ENCODE results near the gene METAP2.
A peak's percentile ranks its signal among the peaks of the same experiment; 100 is the strongest.
"Not testable (repeated sequence)": the region's sequence is repeated elsewhere in the genome, so short reads cannot be mapped to it uniquely, and the experiment has no call there.

METAP2 gene

GRCh38 chr12:95446506-95446900, 27.4 kb upstream of the METAP2 start:
- H3K4me1 Mint-ChIP-seq, result peaks cover 10% of the 10 kb centered on the region
- H3K36me3 Mint-ChIP-seq (ENCODE audit: low read depth), result no peaks in the 10 kb centered on the region
- peaks cover 19% of the 10 kb centered on the region for H3K27me3 Mint-ChIP-seq (ENCODE audit: low read depth)
- no peak for TF ChIP-seq CTCF (IDR thresholded peaks at IDR 0.05; ENCODE audit: unreplicated experiment in 3 of 3)
- H3K4me3 Mint-ChIP-seq, result peak overlapping the region; percentile 63 to 75 (median 69)
- H3K27ac Mint-ChIP-seq, result peak overlapping the region in 2 of 3 experiments; percentile 36 to 50
- H3K9me3 Mint-ChIP-seq, result no peaks in the 10 kb centered on the region

DNA sequence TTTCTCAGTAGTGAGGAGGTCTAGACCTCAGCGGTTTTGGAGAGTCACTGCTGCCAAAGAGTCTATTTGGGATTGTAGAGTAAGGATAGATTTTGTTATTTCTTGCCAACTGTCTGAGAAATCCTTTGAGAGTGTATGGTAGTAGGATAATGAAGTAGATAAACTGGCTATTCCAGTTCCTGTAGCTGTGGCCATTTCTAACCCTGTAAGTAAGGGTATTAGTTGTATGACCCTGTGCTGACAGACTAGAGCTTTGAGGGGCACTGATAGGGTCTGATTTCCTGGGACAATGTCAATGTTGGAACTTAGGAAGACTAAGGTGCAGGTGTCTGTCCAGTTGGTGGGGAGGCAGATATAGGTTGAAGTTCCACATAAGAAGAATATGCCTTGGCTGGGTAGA, 24.3 kb upstream of the METAP2 start:
- H3K27me3 Mint-ChIP-seq (ENCODE audit: low read depth), result peaks cover 26% of the 10 kb centered on the region
- H3K9me3 Mint-ChIP-seq; H3K4me1 Mint-ChIP-seq; H3K4me3 Mint-ChIP-seq; H3K27ac Mint-ChIP-seq; H3K36me3 Mint-ChIP-seq (ENCODE audit: low read depth): not testable (repeated sequence)

DNA sequence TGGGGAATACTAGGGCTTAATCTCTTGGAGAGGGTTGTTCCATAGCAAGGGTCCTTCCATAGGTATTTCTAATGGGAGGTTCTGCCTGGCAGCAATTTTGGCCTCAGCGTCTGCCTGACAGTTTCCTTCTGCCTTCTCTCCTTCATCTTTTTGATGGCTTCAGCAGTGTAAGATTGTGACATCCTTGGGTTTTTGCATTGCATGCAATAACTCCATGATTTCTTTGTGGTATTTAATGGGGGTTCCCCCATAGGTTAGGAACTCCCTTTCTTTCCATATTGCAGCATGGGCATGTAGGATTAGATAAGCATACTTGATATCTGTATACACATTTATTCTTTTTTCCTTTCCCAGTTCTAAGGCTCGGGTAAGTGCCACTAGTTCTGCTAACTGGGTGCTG, 21.5 kb upstream of the METAP2 start:
- peaks cover 17% of the 10 kb centered on the region for H3K27me3 Mint-ChIP-seq (ENCODE audit: low read depth)
- H3K4me3 Mint-ChIP-seq; H3K9me3 Mint-ChIP-seq; H3K36me3 Mint-ChIP-seq (ENCODE audit: low read depth); H3K27ac Mint-ChIP-seq; H3K4me1 Mint-ChIP-seq: not testable (repeated sequence)

DNA sequence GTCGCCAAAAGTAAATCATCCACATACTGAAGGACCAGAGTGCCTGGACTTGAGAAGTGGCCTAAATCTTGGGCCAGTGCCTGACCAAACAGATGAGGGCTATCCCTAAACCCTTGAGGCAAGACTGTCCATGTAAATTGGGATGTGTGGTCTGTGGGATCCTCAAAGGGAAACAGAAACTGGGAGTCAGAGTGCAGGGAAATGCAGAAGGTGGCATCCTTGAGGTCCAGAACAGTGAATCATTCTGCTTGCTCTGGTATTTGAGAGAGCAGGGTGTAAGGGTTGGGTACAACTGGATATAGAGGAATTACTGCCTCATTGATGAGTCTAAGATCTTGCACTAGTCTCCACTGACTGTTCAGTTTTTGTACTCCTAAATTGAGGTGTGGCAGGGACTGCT, 20.1 kb upstream of the METAP2 start:
- H3K4me1 Mint-ChIP-seq; H3K36me3 Mint-ChIP-seq (ENCODE audit: low read depth): not testable (repeated sequence)
- H3K9me3 Mint-ChIP-seq, result peaks cover 11% of the 10 kb centered on the region

GRCh38 chr12:95454780-95455215, 19.2 kb upstream of the METAP2 start:
- not testable (repeated sequence) for H3K27ac Mint-ChIP-seq; H3K36me3 Mint-ChIP-seq (ENCODE audit: low read depth); H3K4me3 Mint-ChIP-seq; H3K4me1 Mint-ChIP-seq
- peaks cover 14% of the 10 kb centered on the region for H3K27me3 Mint-ChIP-seq (ENCODE audit: low read depth)
- H3K9me3 Mint-ChIP-seq, result peaks cover 12% of the 10 kb centered on the region

More for the DNA sequence above, 20.1 kb upstream of the METAP2 start:
- H3K27me3 Mint-ChIP-seq (ENCODE audit: low read depth), result peaks cover 14% of the 10 kb centered on the region
- not testable (repeated sequence) for H3K27ac Mint-ChIP-seq, H3K4me3 Mint-ChIP-seq

DNA sequence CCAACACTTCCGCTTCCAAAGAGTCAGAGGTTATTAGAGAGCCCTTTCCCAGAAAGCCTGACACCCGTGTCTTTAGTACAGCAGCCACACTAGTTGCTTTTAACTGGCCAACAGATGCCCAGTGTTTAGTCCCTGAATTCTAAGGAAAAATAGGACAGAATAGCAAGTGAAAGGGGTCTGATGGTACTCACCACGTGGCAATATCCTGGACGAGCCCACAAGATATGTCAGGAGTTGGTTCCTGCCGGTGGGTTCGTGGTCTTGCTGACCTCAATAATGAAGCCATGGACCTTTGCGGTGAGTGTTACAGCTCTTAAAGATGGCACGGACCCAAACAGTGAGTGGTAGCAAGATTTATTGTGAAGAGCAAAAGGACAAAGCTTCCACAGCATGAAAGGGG, 16.3 kb upstream of the METAP2 start:
- H3K9me3 Mint-ChIP-seq, result peaks cover 12% of the 10 kb centered on the region
- H3K4me3 Mint-ChIP-seq; H3K36me3 Mint-ChIP-seq (ENCODE audit: low read depth); H3K27me3 Mint-ChIP-seq (ENCODE audit: low read depth); H3K27ac Mint-ChIP-seq; H3K4me1 Mint-ChIP-seq: not testable (repeated sequence)

GRCh38 chr12:95458761-95459160, 15.2 kb upstream of the METAP2 start:
- H3K27me3 Mint-ChIP-seq (ENCODE audit: low read depth), result no peaks in the 10 kb centered on the region
- no peak overlapping the region for H3K4me3 Mint-ChIP-seq
- no peaks in the 10 kb centered on the region for H3K36me3 Mint-ChIP-seq (ENCODE audit: low read depth)
- no peaks in the 10 kb centered on the region for H3K4me1 Mint-ChIP-seq
- H3K27ac Mint-ChIP-seq, result no peak overlapping the region
- peaks cover 12% of the 10 kb centered on the region for H3K9me3 Mint-ChIP-seq
- no peak for TF ChIP-seq CTCF (IDR thresholded peaks at IDR 0.05; ENCODE audit: unreplicated experiment in 3 of 3)

DNA sequence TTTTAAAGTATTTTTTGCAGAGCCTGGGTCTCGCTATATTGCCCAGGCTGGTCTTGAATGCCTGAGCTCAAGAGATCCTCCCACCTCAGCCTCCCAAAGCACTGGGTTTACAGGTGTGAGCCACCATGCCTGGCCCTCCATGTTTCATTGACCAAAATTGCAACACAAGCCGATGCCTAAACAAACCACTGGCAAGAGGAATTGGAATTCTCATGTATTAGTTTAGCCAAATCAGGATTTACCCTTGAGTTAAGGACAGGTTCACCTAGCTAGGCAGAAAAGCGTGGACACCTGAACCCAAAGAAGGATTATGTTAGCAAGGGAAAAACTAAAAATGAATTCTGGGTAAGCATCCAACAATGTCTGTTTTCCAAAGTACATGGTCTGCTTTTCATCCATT, 14.6 kb upstream of the METAP2 start:
- Mint-ChIP-seq H3K4me3 (no peak overlapping the region), H3K27me3 (ENCODE audit: low read depth) (no peaks in the 10 kb centered on the region), H3K27ac (no peak overlapping the region), H3K36me3 (ENCODE audit: low read depth) (no peaks in the 10 kb centered on the region), H3K9me3 (peaks cover 12% of the 10 kb centered on the region), H3K4me1 (no peaks in the 10 kb centered on the region)
- TF ChIP-seq CTCF (IDR thresholded peaks at IDR 0.05; ENCODE audit: unreplicated experiment in 3 of 3), result no peak

- no peak for TF ChIP-seq CTCF (IDR thresholded peaks at IDR 0.05; ENCODE audit: unreplicated experiment in 3 of 3)
- no peaks in the 10 kb centered on the region for H3K27me3 Mint-ChIP-seq (ENCODE audit: low read depth)
- H3K27ac Mint-ChIP-seq, result no peak overlapping the region
- peaks cover 12% of the 10 kb centered on the region for H3K9me3 Mint-ChIP-seq
- H3K4me3 Mint-ChIP-seq, result no peak overlapping the region
- no peaks in the 10 kb centered on the region for H3K4me1 Mint-ChIP-seq
- no peaks in the 10 kb centered on the region for H3K36me3 Mint-ChIP-seq (ENCODE audit: low read depth)
These were observed 13.8 kb upstream of the METAP2 start for GRCh38 chr12:95460105-95460504.
